Measurements from ENCODE around the gene ACTL9. TPM values are rescaled to one million over a fixed set of nuclear protein-coding genes. Genes with fewer than 3 reads are reported as not detected.

The ACTL9 gene
- polyA plus RNA-seq, 3 donors, result not detected

GRCh38 chr19:8665468-8666213 lies 33.0 kb downstream of the ACTL9 start:
- Mint-ChIP-seq H3K27me3 (ENCODE audit: low read depth in 3 of 3) (peaks cover 8 to 22% (median 11%) of the 10 kb centered on the region in 3 donors), H3K27ac (no peak overlapping the region), H3K36me3 (no peaks in the 10 kb centered on the region), H3K4me3 (no peak overlapping the region), H3K4me1 (peaks cover 21% of the 10 kb centered on the region), H3K9me3 (peaks cover 0 to 8% (median 3%) of the 10 kb centered on the region in 7 donors)
- no peak overlapping the region for H3K9ac ChIP-seq (ENCODE audit: insufficient read depth, low read length, poor library complexity, severe bottlenecking)
- H3K4me1 ChIP-seq (ENCODE audit: control insufficient read depth in 1 of 2, insufficient read depth in 2 of 2, low read length in 2 of 2), result peaks cover 21% of the 10 kb centered on the region in 2 donors
- no peaks in the 10 kb centered on the region for H3K79me2 ChIP-seq (ENCODE audit: insufficient read depth, low read length)
- intact Hi-C loops (cut with micrococcal nuclease), result no loop called here
- no peaks in the 10 kb centered on the region for H4K20me1 ChIP-seq (ENCODE audit: insufficient read depth, low read length)
- H3K27me3 ChIP-seq (ENCODE audit: control insufficient read depth in 2 of 2, insufficient read depth in 2 of 2, low read length in 2 of 2), result peaks cover 0 to 4% of the 10 kb centered on the region in 2 donors
- no peak overlapping the region for H3K27ac ChIP-seq (ENCODE audit: low read depth in 1 of 2, low read length in 2 of 2)
- H2AFZ ChIP-seq (ENCODE audit: insufficient read depth, low read depth, low read length, poor library complexity, severe bottlenecking), result no peak overlapping the region
- no peak overlapping the region for H3K4me2 ChIP-seq (replicated peaks; ENCODE audit: extremely low read depth, low read length, poor library complexity, severe bottlenecking)
- H3K4me3 ChIP-seq (replicated peaks in 1 of 3; ENCODE audit: low read depth in 2 of 3, low read length in 3 of 3), result no peak overlapping the region
- no peaks in the 10 kb centered on the region for H3K36me3 ChIP-seq (replicated peaks in 1 of 2; ENCODE audit: control insufficient read depth in 1 of 2, insufficient read depth in 2 of 2, low read length in 2 of 2)
- no peak for TF ChIP-seq CTCF (IDR thresholded peaks at IDR 0.05)
- DNase-seq, result no peak
- no peaks in the 10 kb centered on the region for H3K9me3 ChIP-seq (replicated peaks in 1 of 2; ENCODE audit: control insufficient read depth in 1 of 2, insufficient read depth in 1 of 2, low read length in 2 of 2)
- 100% methylated on average over 1 of the region's 3 CpGs for WGBS (ENCODE audit: insufficient coverage)

GRCh38 chr19:8664671-8665057 lies 33.9 kb downstream of the ACTL9 start:
- intact Hi-C loops (cut with micrococcal nuclease), result no loop called here
- Histone ChIP-seq H4K20me1 (ENCODE audit: insufficient read depth, low read length) (no peaks in the 10 kb centered on the region), H3K79me2 (ENCODE audit: insufficient read depth, low read length) (no peaks in the 10 kb centered on the region), H3K9ac (ENCODE audit: insufficient read depth, low read length, poor library complexity, severe bottlenecking) (peak overlapping the region; percentile 33), H3K4me2 (replicated peaks; ENCODE audit: extremely low read depth, low read length, poor library complexity, severe bottlenecking) (peak overlapping the region; percentile 60), H3K27me3 (ENCODE audit: control insufficient read depth in 2 of 2, insufficient read depth in 2 of 2, low read length in 2 of 2) (peaks cover 0 to 4% of the 10 kb centered on the region in 2 donors), H3K4me3 (replicated peaks in 1 of 3; ENCODE audit: low read depth in 2 of 3, low read length in 3 of 3) (peak overlapping the region in 2 of 3 experiments; percentile 20 to 55), H3K9me3 (replicated peaks in 1 of 2; ENCODE audit: control insufficient read depth in 1 of 2, insufficient read depth in 1 of 2, low read length in 2 of 2) (no peaks in the 10 kb centered on the region), H3K4me1 (ENCODE audit: control insufficient read depth in 1 of 2, insufficient read depth in 2 of 2, low read length in 2 of 2) (peaks cover 15 to 18% of the 10 kb centered on the region in 2 donors), H3K27ac (ENCODE audit: low read depth in 1 of 2, low read length in 2 of 2) (peak overlapping the region in 1 of 2 donors; percentile 37), H2AFZ (ENCODE audit: insufficient read depth, low read depth, low read length, poor library complexity, severe bottlenecking) (peak overlapping the region; percentile 63), H3K36me3 (replicated peaks in 1 of 2; ENCODE audit: control insufficient read depth in 1 of 2, insufficient read depth in 2 of 2, low read length in 2 of 2) (no peaks in the 10 kb centered on the region)
- peaks cover 8 to 23% (median 11%) of the 10 kb centered on the region in 3 donors for H3K27me3 Mint-ChIP-seq (ENCODE audit: low read depth in 3 of 3)
- DNase-seq, result no peak
- peak overlapping the region in 2 of 7 donors; percentile 5 to 6 for H3K27ac Mint-ChIP-seq
- peak overlapping the region; percentile 20 to 73 for H3K4me3 Mint-ChIP-seq
- no peaks in the 10 kb centered on the region for H3K36me3 Mint-ChIP-seq
- no peak for TF ChIP-seq CTCF (IDR thresholded peaks at IDR 0.05)
- WGBS (ENCODE audit: insufficient coverage), result 69% methylated on average over 2 of the region's 4 CpGs
- peaks cover 0 to 8% (median 3%) of the 10 kb centered on the region in 7 donors for H3K9me3 Mint-ChIP-seq
- peaks cover 16% of the 10 kb centered on the region for H3K4me1 Mint-ChIP-seq

All from CD14-positive monocyte (primary cell).